ENCODE measurements around the gene NLN. TPM values are rescaled to one million over a fixed set of nuclear protein-coding genes. Genes with fewer than 3 reads are reported as not detected.

The NLN gene
- total and polyA plus RNA-seq, 9 of the 15 experiments (the other 6 are each of a cell fraction or from before 2014, with no cell fraction given) = 6.9 to 45.2 (median 28.8) TPM

GRCh38 chr5:65809817-65810531, 88.0 kb downstream of the NLN start (continued):
- no peak for TF ChIP-seq HBP1 (CRISPR knock-in tag; IDR thresholded peaks at IDR 0.05)
- TF ChIP-seq GATAD2B (IDR thresholded peaks at IDR 0.05; ENCODE audit: borderline replicate concordance) = no peak
- TF ChIP-seq MEF2D (tag; conservative IDR thresholded peaks at IDR 0.05; ENCODE audit: low read depth) = no peak
- TF ChIP-seq XRCC5 (IDR thresholded peaks at IDR 0.05; ENCODE audit: low read depth, low read length) = no peak
- TF ChIP-seq ZC3H4 (CRISPR knock-in tag; IDR thresholded peaks at IDR 0.05; ENCODE audit: borderline replicate concordance) = no peak
- peak; percentile 71 for TF ChIP-seq TCF3 (CRISPR knock-in tag; IDR thresholded peaks at IDR 0.05)
- TF ChIP-seq ZNF253 (CRISPR knock-in tag; conservative IDR thresholded peaks at IDR 0.05) = no peak
- TF ChIP-seq ATF1 (CRISPR knock-in tag; IDR thresholded peaks at IDR 0.05) = no peak
- TF ChIP-seq ATF1 (tag; IDR thresholded peaks at IDR 0.05) = no peak
- TF ChIP-seq MTA1 (IDR thresholded peaks at IDR 0.05; ENCODE audit: borderline replicate concordance) = no peak
- TF ChIP-seq ARID3A (IDR thresholded peaks at IDR 0.05; ENCODE audit: borderline replicate concordance, low read depth, low read length) = no peak
- no peak for TF ChIP-seq ZNF766 (CRISPR knock-in tag; conservative IDR thresholded peaks at IDR 0.05)
- no peak for TF ChIP-seq CREB1 (IDR thresholded peaks at IDR 0.05)
- TF ChIP-seq CREB1 (CRISPR knock-in tag; IDR thresholded peaks at IDR 0.05) = no peak
- TF ChIP-seq MTA3 (IDR thresholded peaks at IDR 0.05; ENCODE audit: borderline replicate concordance) = no peak
- TF ChIP-seq HDAC6 (IDR thresholded peaks at IDR 0.05; ENCODE audit: low read depth, low read length) = no peak
- no peak for TF ChIP-seq ZNF274 (IDR thresholded peaks at IDR 0.05; ENCODE audit: borderline replicate concordance, low read depth, low read length)
- TF ChIP-seq SMARCA4 (IDR thresholded peaks at IDR 0.05) = no peak
- no peak for TF ChIP-seq SRSF7 (optimal IDR thresholded peaks at IDR 0.05; ENCODE audit: low read depth, low read length)
- TF ChIP-seq TCF15 (CRISPR knock-in tag; IDR thresholded peaks at IDR 0.05) = no peak
- no peak for TF ChIP-seq ZBTB5 (IDR thresholded peaks at IDR 0.05)
- no peak for TF ChIP-seq ZBTB7A (IDR thresholded peaks at IDR 0.05; ENCODE audit: borderline replicate concordance, control insufficient read depth, low read depth, low read length)
- no peak for TF ChIP-seq TSC22D4 (tag; IDR thresholded peaks at IDR 0.05)
- TF ChIP-seq PCBP2 (IDR thresholded peaks at IDR 0.05; ENCODE audit: low read depth, low read length, poor library complexity, severe bottlenecking) = no peak
- TF ChIP-seq CBFA2T3 (IDR thresholded peaks at IDR 0.05) = peak; percentile 81
